H1 (cell line): ENCODE measurements around the gene SPACA5. TPM values are rescaled to one million over a fixed set of nuclear protein-coding genes. Genes with fewer than 3 reads are reported as not detected.

Experiments
- CTCF ChIA-PET: fragments of 300-600 bp; sonication (Branson Sonifier 250); formaldehyde crosslinking; loops from one replicate; lab custom pipeline; 2021; ENCODE audit not compliant: partially characterized antibody; lab: Charles Lee
- POLR2A ChIA-PET: fragments of 300-600 bp; sonication (Branson Sonifier 250); formaldehyde crosslinking; loops from one replicate; lab custom pipeline; 2021; ENCODE audit warnings: inconsistent platforms; ENCODE audit not compliant: partially characterized antibody; lab: Charles Lee
- DNase-seq, 2 experiments: peaks; one replicate each; pipeline versions ENCODE4 v3.0.0 to v3.0.0-alpha.2; 2010 to 2022; ENCODE audit warnings: low spot score in 2 of 2, low read depth in 1 of 2, mixed read lengths in 1 of 2
- FAIRE-seq: peaks from 2 replicates; lab custom pipeline; 2011; peaks lifted over from hg19 to GRCh38; lab: Jason Lieb, UNC
- H2AFZ ChIP-seq: 2 replicates; pipeline ENCODE4 v1.8.1; 2012; ENCODE audit warnings: low read length, inconsistent platforms
- H2AK5ac ChIP-seq: 2 replicates; pipeline ENCODE4 v1.6.1; 2013; ENCODE audit warnings: low read depth, low read length
- H2BK120ac ChIP-seq: replicated peaks from 2 replicates; pipeline ENCODE3; 2013; ENCODE audit warnings: low read depth, low read length, inconsistent platforms
- H2BK12ac ChIP-seq: 2 replicates; pipeline ENCODE4 v1.6.1; 2013; ENCODE audit warnings: low read depth, low read length
- H2BK15ac ChIP-seq: 2 replicates; pipeline ENCODE4 v1.6.1; 2013; ENCODE audit warnings: low read length
- H2BK20ac ChIP-seq: 2 replicates; pipeline ENCODE4 v1.6.1; 2013; ENCODE audit warnings: low read length
- H2BK5ac ChIP-seq: 2 replicates; pipeline ENCODE4 v1.6.1; 2013; ENCODE audit warnings: low read depth, low read length
- H3K14ac ChIP-seq: 2 replicates; pipeline ENCODE4 v1.6.1; 2013; ENCODE audit warnings: inconsistent platforms; ENCODE audit not compliant: insufficient read length
- H3K18ac ChIP-seq: 2 replicates; pipeline ENCODE4 v1.6.1; 2013; ENCODE audit warnings: low read length; ENCODE audit errors: extremely low read depth
- H3K23ac ChIP-seq: 2 replicates; pipeline ENCODE4 v1.6.1; 2013; ENCODE audit warnings: inconsistent platforms; ENCODE audit not compliant: insufficient read length
- H3K23me2 ChIP-seq: 2 replicates; pipeline ENCODE4 v1.6.1; 2013; ENCODE audit warnings: low read depth, low read length
- H3K27ac ChIP-seq: 2 replicates; pipeline ENCODE4 v1.6.1; 2011; ENCODE audit warnings: low read depth, low read length, inconsistent platforms
- H3K27me3 ChIP-seq, 4 experiments: replicated peaks in 1 of 4; 1 replicate in 1 of 4; 2 replicates in 3 of 4; pipeline versions ENCODE4 v1.6.1 to v1.8.1; 2011 to 2013; ENCODE audit warnings: low read length in 3 of 4, mild to moderate bottlenecking in 3 of 4, inconsistent platforms in 2 of 4, mixed read lengths in 2 of 4, moderate library complexity in 1 of 4; ENCODE audit not compliant: control insufficient read depth in 3 of 4, insufficient read depth in 3 of 4; ENCODE audit errors: extremely low read depth in 1 of 4
- H3K36me3 ChIP-seq, 4 experiments: 2 replicates each; pipeline versions ENCODE4 v1.6.1 to v1.8.1; 2011 to 2013; ENCODE audit warnings: mild to moderate bottlenecking in 4 of 4, low read length in 3 of 4, moderate library complexity in 2 of 4, control low read depth in 1 of 4, inconsistent platforms in 1 of 4; ENCODE audit not compliant: insufficient read depth in 4 of 4, control insufficient read depth in 2 of 4
- H3K4ac ChIP-seq: replicated peaks from 2 replicates; pipeline ENCODE3; 2013; ENCODE audit warnings: low read length, low read depth, mixed read lengths, inconsistent platforms; ENCODE audit not compliant: insufficient read length
- H3K4me1 ChIP-seq, 4 experiments: replicated peaks in 1 of 4; 1 replicate in 1 of 4; 2 replicates in 3 of 4; pipeline versions ENCODE4 v1.6.1 to v1.8.1; 2011 to 2013; ENCODE audit warnings: low read length in 3 of 4, inconsistent platforms in 2 of 4, mixed read lengths in 1 of 4; ENCODE audit not compliant: insufficient read depth in 4 of 4, control insufficient read depth in 3 of 4
- H3K4me2 ChIP-seq, 2 experiments: 2 replicates each; pipeline versions ENCODE4 v1.6.1 to v1.8.1; 2011 to 2013; ENCODE audit warnings: low read depth in 2 of 2, low read length in 2 of 2, control low read depth in 1 of 2, inconsistent platforms in 1 of 2, mild to moderate bottlenecking in 1 of 2; ENCODE audit not compliant: insufficient read depth in 1 of 2
- H3K4me3 ChIP-seq, 4 experiments: fragments of 200-600, 300-600 bp in 1 of 4; sonication (generic), shearing (Covaris generic), sonication (Bioruptor Twin) in 1 of 4; 2 replicates each; pipeline versions ENCODE4 v1.5.1 to v1.8.1; 2011 to 2016; ENCODE audit warnings: low read length in 4 of 4, low read depth in 3 of 4, control low read depth in 2 of 4, inconsistent platforms in 2 of 4, mild to moderate bottlenecking in 2 of 4, mixed read lengths in 1 of 4, moderate library complexity in 1 of 4; ENCODE audit not compliant: insufficient read depth in 2 of 4; ENCODE audit errors: extremely low read depth in 1 of 4
- H3K56ac ChIP-seq: replicated peaks from 2 replicates; pipeline ENCODE3; 2013; ENCODE audit warnings: low read depth, mild to moderate bottlenecking, mixed read lengths, low read length, inconsistent platforms; ENCODE audit not compliant: insufficient read length
- H3K79me1 ChIP-seq: 2 replicates; pipeline ENCODE4 v1.6.1; 2013; ENCODE audit warnings: low read depth, low read length, control low read depth
- H3K79me2 ChIP-seq, 2 experiments: 2 replicates each; pipeline versions ENCODE4 v1.6.1 to v1.8.1; 2012 to 2013; ENCODE audit warnings: low read length in 2 of 2, mild to moderate bottlenecking in 2 of 2, inconsistent platforms in 1 of 2; ENCODE audit not compliant: insufficient read depth in 2 of 2, control insufficient read depth in 1 of 2
- H3K9ac ChIP-seq, 4 experiments: replicated peaks in 1 of 4; 1 replicate in 1 of 4; 2 replicates in 3 of 4; pipeline versions ENCODE4 v1.6.1 to v1.8.1; 2011 to 2013; ENCODE audit warnings: low read depth in 3 of 4, low read length in 3 of 4, control low read depth in 2 of 4, mild to moderate bottlenecking in 2 of 4, moderate library complexity in 2 of 4, inconsistent platforms in 1 of 4; ENCODE audit errors: extremely low read depth in 1 of 4
- H3K9me3 ChIP-seq, 2 experiments: 2 replicates each; pipeline versions ENCODE4 v1.6.1 to v1.8.1; 2012 to 2013; ENCODE audit warnings: mild to moderate bottlenecking in 2 of 2, moderate library complexity in 2 of 2, control low read depth in 1 of 2, inconsistent platforms in 1 of 2, low read depth in 1 of 2, low read length in 1 of 2, mixed read lengths in 1 of 2; ENCODE audit not compliant: insufficient read depth in 2 of 2
- H4K20me1 ChIP-seq, 2 experiments: replicated peaks in 1 of 2; 2 replicates each; pipeline versions ENCODE3 to v1.8.1; 2011 to 2013; ENCODE audit warnings: inconsistent platforms in 2 of 2, low read length in 2 of 2, mild to moderate bottlenecking in 1 of 2; ENCODE audit not compliant: insufficient read depth in 2 of 2, control insufficient read depth in 1 of 2
- H4K5ac ChIP-seq: 2 replicates; pipeline ENCODE4 v1.6.1; 2013; ENCODE audit warnings: low read length, low read depth, mixed read lengths, inconsistent platforms; ENCODE audit not compliant: insufficient read length
- H4K8ac ChIP-seq: 2 replicates; pipeline ENCODE4 v1.8.0; 2013; ENCODE audit warnings: mild to moderate bottlenecking, moderate library complexity, low read length, inconsistent platforms; ENCODE audit not compliant: insufficient read depth; ENCODE audit errors: extremely low read depth
- H4K91ac ChIP-seq: replicated peaks from 2 replicates; pipeline ENCODE3; 2013; ENCODE audit warnings: low read length, mixed read lengths, inconsistent platforms; ENCODE audit not compliant: insufficient read length
- GABPA ChIP-seq: IDR thresholded peaks from 2 replicates; pipeline ENCODE4 v1.6.1; 2011; ENCODE audit warnings: mild to moderate bottlenecking, low read length, moderate library complexity, borderline replicate concordance; ENCODE audit not compliant: insufficient read depth
- GTF2F1 ChIP-seq: IDR thresholded peaks from 2 replicates; pipeline ENCODE4 v1.6.1; 2012; ENCODE audit warnings: low read depth, low read length, improper control_type of control experiment, borderline replicate concordance
- JUN ChIP-seq: IDR thresholded peaks from 2 replicates; pipeline ENCODE4 v1.6.1; 2011; ENCODE audit warnings: low read depth, mild to moderate bottlenecking, improper control_type of control experiment, low read length
- JUND ChIP-seq: IDR thresholded peaks from 2 replicates; pipeline ENCODE4 v1.6.1; 2011; ENCODE audit warnings: mild to moderate bottlenecking, improper control_type of control experiment, low read length
- KDM1A ChIP-seq: fragments of 200-600, 300-600 bp; sonication (generic); IDR thresholded peaks from 2 replicates; pipeline ENCODE4 v1.7.1; 2016; ENCODE audit warnings: mild to moderate bottlenecking, low read length, borderline replicate concordance
- NANOG ChIP-seq: IDR thresholded peaks from 2 replicates; pipeline ENCODE4 v1.6.1; 2011; ENCODE audit warnings: low read length, low read depth, mild to moderate bottlenecking, inconsistent platforms; ENCODE audit not compliant: insufficient read depth, poor library complexity, severe bottlenecking
- POLR2A ChIP-seq, 2 experiments: IDR thresholded peaks; 1 replicate in 1 of 2; 2 replicates in 1 of 2; pipeline ENCODE4 v1.6.1; 2011; ENCODE audit warnings: low read depth in 2 of 2, low read length in 2 of 2, mild to moderate bottlenecking in 2 of 2; ENCODE audit errors: control extremely low read depth in 1 of 2
- RAD21 ChIP-seq, 2 experiments: IDR thresholded peaks in 1 of 2; conservative IDR thresholded peaks in 1 of 2; 2 replicates each; pipeline ENCODE4 v1.6.1; 2011; ENCODE audit warnings: low read depth in 2 of 2, low read length in 2 of 2, improper control_type of control experiment in 1 of 2, inconsistent platforms in 1 of 2, mild to moderate bottlenecking in 1 of 2, moderate library complexity in 1 of 2
- RBBP5 ChIP-seq: IDR thresholded peaks from 2 replicates; pipeline ENCODE4 v1.7.1; 2012; ENCODE audit warnings: low read depth, mild to moderate bottlenecking, inconsistent platforms, low read length, moderate library complexity, borderline replicate concordance
- SAP30 ChIP-seq: fragments of 300-600 bp; sonication (generic); IDR thresholded peaks from 2 replicates; pipeline ENCODE4 v1.7.1; 2012; ENCODE audit warnings: low read length, moderate library complexity, mild to moderate bottlenecking, inconsistent platforms; ENCODE audit not compliant: insufficient read depth, insufficient replicate concordance
- SIRT6 ChIP-seq: IDR thresholded peaks from one replicate; pipeline ENCODE4 v1.7.1; 2012; ENCODE audit warnings: low read length, inconsistent platforms
- TEAD4 ChIP-seq: IDR thresholded peaks from 2 replicates; pipeline ENCODE4 v1.6.1; 2012; ENCODE audit warnings: low read depth, low read length, inconsistent platforms, mixed read lengths
- ZNF274 ChIP-seq: IDR thresholded peaks from 2 replicates; pipeline ENCODE4 v1.7.0; 2012; ENCODE audit warnings: low read length, borderline replicate concordance; ENCODE audit errors: extremely low read depth
- WGBS, 2 experiments: shearing (Covaris generic) in 1 of 2; methylation state at CpG; one replicate each; pipeline versions ENCODE4 v1.1.6 to v1.1.7; 2013 to 2015; ENCODE audit warnings: low lambda C conversion rate in 2 of 2, mixed read lengths in 2 of 2, inconsistent platforms in 1 of 2, low coverage in 1 of 2, missing lambda C conversion rate in 1 of 2; ENCODE audit not compliant: insufficient replicate concordance in 2 of 2, insufficient coverage in 1 of 2, insufficient read length in 1 of 2; ENCODE audit errors: extremely low coverage in 1 of 2, missing lambda C conversion rate in 1 of 2; 5-methylcytosine and 5-hydroxymethylcytosine counted together
- polyA plus RNA-seq, 7 experiments: library from polyadenylated mRNA; depleted of rRNA in 3 of 7; stranded (reverse) in 5 of 7; unstranded in 2 of 7; fragments of >200 nt in 5 of 7; fragments of 200-250 nt in 2 of 7; gene quantifications; 1 replicate in 5 of 7; 2 replicates in 1 of 7; 4 replicates in 1 of 7; pipeline versions ENCODE4 v1.2.1 to v1.2.3, GENCODE V29; 2011 to 2013; ENCODE audit warnings: missing spikeins in 2 of 7, mixed read lengths in 2 of 7
- total RNA-seq: library from RNA; stranded (reverse); fragmentation: NEBNext Ultra II Directional; extraction: Animal tissue kit (Norgen Biotek cat#: 25700); gene quantifications from 2 replicates; pipeline ENCODE4 v1.2.1, GENCODE V29; 2021

The SPACA5 gene
- total and polyA plus RNA-seq, 2 of the 8 experiments (the other 6 are each of a cell fraction or from before 2014, with no cell fraction given), result 0.26 TPM; not detected in 1

GRCh38 chrX:48058621-48059295, 52.0 kb downstream of the SPACA5 start:
- H4K5ac ChIP-seq, result no peak overlapping the region
- H2BK5ac ChIP-seq, result no peak overlapping the region
- no peak overlapping the region for H2BK15ac ChIP-seq
- no peak overlapping the region for H3K27ac ChIP-seq
- POLR2A ChIA-PET, result no interaction called here
- no peak overlapping the region for H2AFZ ChIP-seq
- H4K91ac ChIP-seq, result no peak overlapping the region
- no peak for TF ChIP-seq GTF2F1
- TF ChIP-seq SAP30, result no peak
- no peak for TF ChIP-seq SIRT6
- TF ChIP-seq GABPA, result no peak
- no peak for TF ChIP-seq JUN
- no peak for TF ChIP-seq TEAD4
- no peak for TF ChIP-seq POLR2A (IDR thresholded peaks at IDR 0.05; ENCODE audit: control extremely low read depth in 1 of 2, low read depth in 2 of 2, low read length in 2 of 2)
- no peak for TF ChIP-seq ZNF274
- TF ChIP-seq JUND, result no peak
- TF ChIP-seq KDM1A, result no peak
- TF ChIP-seq RAD21 (IDR thresholded peaks at IDR 0.05 in 1 of 2, conservative IDR thresholded peaks at IDR 0.05 in 1 of 2; ENCODE audit: low read depth in 2 of 2, low read length in 2 of 2), result no peak
- no peak for TF ChIP-seq NANOG
- no peak for TF ChIP-seq RBBP5
- no peak overlapping the region for H2AK5ac ChIP-seq
- no peak overlapping the region for H3K4me2 ChIP-seq
- H3K9ac ChIP-seq, result no peak overlapping the region
- H3K23me2 ChIP-seq, result no peaks in the 10 kb centered on the region
- CTCF ChIA-PET, result interaction anchor here (0.6 kb wide), 1 partner anchor 9 kb away, joined by 4 read pairs; no protein-coding TSS in a partner anchor
- no peaks in the 10 kb centered on the region for H3K4me1 ChIP-seq
- 77% methylated on average over 2 of the region's 2 CpGs; no CpG with 5 or more reads in 1 of the 2 experiments for WGBS, 2 experiments
- no peak overlapping the region for H4K8ac ChIP-seq
- H3K9me3 ChIP-seq, result peaks cover 0 to 7% of the 10 kb centered on the region in 2 experiments; a peak in 1 of 4 replicates
- no peak overlapping the region for H2BK120ac ChIP-seq
- H4K20me1 ChIP-seq, result no peaks in the 10 kb centered on the region
- DNase-seq (no peak), FAIRE-seq (peak; percentile 36)
- H3K4ac ChIP-seq, result no peak overlapping the region
- no peaks in the 10 kb centered on the region for H3K79me2 ChIP-seq
- no peak overlapping the region for H2BK20ac ChIP-seq
- no peak overlapping the region for H3K14ac ChIP-seq
- H3K23ac ChIP-seq, result no peak overlapping the region
- H3K79me1 ChIP-seq, result no peaks in the 10 kb centered on the region
- H3K27me3 ChIP-seq, result no peaks in the 10 kb centered on the region; a peak in 1 of 7 replicates
- peaks cover 0 to 3% (median under 1%) of the 10 kb centered on the region in 4 experiments; a peak in 2 of 8 replicates for H3K36me3 ChIP-seq
- no peak overlapping the region for H2BK12ac ChIP-seq
- H3K4me3 ChIP-seq, result no peak overlapping the region
- H3K18ac ChIP-seq, result no peak overlapping the region
- H3K56ac ChIP-seq, result no peak overlapping the region
